Measurements from ENCODE around the gene TPPP.
A peak's percentile ranks its signal among the peaks of the same experiment; 100 is the strongest.

The TPPP gene

DNA sequence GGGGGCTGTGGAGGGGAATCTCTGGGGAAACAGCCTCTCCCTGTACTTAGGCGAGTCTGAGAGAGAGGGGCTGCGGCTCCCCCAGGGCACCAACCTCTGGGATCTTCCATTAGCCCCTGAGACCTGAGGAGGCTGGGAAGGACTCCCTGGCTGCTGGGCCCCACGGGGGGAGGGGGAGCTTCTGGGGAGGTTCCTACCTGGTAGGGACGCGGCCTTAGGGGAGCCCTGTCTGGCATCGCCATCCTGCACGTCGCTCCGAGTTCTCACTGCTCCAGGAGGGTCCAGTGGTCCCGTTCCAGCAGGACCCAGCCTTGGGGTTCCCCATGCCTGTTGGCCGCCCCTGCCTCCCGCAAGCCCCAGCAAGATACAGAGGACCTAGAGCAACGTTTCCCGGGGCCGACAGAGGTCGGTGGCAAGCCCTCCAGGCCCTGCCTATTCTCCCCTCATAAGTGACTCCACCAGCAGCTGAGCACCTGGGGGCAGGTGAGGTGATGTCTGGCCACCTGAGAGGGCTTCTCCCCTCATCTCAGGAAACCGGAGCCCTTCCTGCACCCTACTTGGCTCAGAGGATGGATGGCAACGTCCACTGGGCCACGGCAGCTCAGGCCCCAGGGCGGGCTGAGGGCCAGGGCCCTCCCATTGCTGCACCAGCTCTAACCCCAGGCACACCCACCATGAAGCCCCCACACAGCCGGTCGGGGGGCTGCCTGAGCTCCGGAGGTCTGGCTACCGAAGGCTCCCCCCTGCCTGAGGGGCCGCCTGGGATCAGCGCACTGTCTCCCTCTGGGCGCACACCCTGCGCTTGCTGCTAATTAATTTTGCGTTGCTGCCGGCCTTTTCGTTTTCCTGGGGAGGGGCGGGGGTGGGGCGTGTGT, 22.5 kb downstream of the TPPP start:
- H3K4me3 ChIP-seq (ENCODE audit: low read length): no peak overlapping the region
- peaks cover 13% of the 10 kb centered on the region for H3K27me3 ChIP-seq (ENCODE audit: control insufficient read depth, low read length)
- H3K27ac ChIP-seq (ENCODE audit: low read depth, low read length): no peak overlapping the region
- H3K4me1 ChIP-seq (ENCODE audit: control insufficient read depth, low read length): peaks cover 7% of the 10 kb centered on the region; the same call in 1 of the 2 replicates
- peaks cover 5% of the 10 kb centered on the region; the same call in 1 of the 2 replicates for H3K36me3 ChIP-seq (ENCODE audit: control insufficient read depth, low read length)
- no peaks in the 10 kb centered on the region for H3F3A ChIP-seq (ENCODE audit: control insufficient read depth, insufficient read depth)
- peaks cover 5% of the 10 kb centered on the region for H4K20me1 ChIP-seq (ENCODE audit: control insufficient read depth, insufficient read depth, low read depth, low read length)
- no peak for TF ChIP-seq EZH2phosphoT487 (IDR thresholded peaks at IDR 0.05; ENCODE audit: borderline replicate concordance, low read length)
- TF ChIP-seq, protein P1, sequence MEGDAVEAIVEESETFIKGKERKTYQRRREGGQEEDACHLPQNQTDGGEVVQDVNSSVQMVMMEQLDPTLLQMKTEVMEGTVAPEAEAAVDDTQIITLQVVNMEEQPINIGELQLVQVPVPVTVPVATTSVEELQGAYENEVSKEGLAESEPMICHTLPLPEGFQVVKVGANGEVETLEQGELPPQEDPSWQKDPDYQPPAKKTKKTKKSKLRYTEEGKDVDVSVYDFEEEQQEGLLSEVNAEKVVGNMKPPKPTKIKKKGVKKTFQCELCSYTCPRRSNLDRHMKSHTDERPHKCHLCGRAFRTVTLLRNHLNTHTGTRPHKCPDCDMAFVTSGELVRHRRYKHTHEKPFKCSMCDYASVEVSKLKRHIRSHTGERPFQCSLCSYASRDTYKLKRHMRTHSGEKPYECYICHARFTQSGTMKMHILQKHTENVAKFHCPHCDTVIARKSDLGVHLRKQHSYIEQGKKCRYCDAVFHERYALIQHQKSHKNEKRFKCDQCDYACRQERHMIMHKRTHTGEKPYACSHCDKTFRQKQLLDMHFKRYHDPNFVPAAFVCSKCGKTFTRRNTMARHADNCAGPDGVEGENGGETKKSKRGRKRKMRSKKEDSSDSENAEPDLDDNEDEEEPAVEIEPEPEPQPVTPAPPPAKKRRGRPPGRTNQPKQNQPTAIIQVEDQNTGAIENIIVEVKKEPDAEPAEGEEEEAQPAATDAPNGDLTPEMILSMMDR (IDR thresholded peaks at IDR 0.05; ENCODE audit: low read depth, low read length, poor library complexity, severe bottlenecking): no peak
- H3K79me2 ChIP-seq (ENCODE audit: control insufficient read depth, low read length): no peaks in the 10 kb centered on the region
- no peak overlapping the region for H3K4me2 ChIP-seq (ENCODE audit: low read length)
- H3K9me2 ChIP-seq (replicated peaks; ENCODE audit: control insufficient read depth, low read length): no peaks in the 10 kb centered on the region
- H3K9me3 ChIP-seq (ENCODE audit: control insufficient read depth, insufficient read depth, low read length): no peaks in the 10 kb centered on the region

DNA sequence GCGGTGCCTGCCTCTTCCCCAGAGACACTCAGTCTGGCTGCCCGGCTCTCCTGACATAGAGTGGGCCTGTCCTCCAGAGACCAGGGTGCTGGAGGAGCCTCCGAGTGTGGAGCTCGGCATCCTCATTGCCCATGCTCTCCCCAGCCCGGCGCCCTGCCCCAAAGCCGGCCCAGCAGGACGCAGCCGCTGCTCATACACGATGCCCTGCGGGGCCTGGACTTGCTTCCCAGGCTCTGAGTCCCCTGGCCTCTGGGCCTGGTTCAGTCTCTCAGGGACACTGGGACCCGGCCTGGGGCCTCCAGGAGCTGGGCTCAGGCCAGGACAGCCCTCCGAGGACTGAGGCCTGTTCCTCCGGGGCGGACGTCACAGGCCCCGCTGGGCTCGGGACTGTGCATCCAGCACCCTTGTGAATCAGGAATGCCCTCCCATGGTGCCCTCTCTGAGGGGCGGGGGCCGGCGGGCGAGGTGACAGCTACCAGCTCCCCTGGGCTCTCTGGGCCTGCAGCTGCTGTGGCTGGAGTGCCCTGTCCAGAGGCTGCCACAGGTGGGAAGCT, 23.2 kb downstream of the TPPP start:
- H3K4me1 ChIP-seq (ENCODE audit: control insufficient read depth, low read length): peaks cover 7% of the 10 kb centered on the region; the same call in 1 of the 2 replicates

DNA sequence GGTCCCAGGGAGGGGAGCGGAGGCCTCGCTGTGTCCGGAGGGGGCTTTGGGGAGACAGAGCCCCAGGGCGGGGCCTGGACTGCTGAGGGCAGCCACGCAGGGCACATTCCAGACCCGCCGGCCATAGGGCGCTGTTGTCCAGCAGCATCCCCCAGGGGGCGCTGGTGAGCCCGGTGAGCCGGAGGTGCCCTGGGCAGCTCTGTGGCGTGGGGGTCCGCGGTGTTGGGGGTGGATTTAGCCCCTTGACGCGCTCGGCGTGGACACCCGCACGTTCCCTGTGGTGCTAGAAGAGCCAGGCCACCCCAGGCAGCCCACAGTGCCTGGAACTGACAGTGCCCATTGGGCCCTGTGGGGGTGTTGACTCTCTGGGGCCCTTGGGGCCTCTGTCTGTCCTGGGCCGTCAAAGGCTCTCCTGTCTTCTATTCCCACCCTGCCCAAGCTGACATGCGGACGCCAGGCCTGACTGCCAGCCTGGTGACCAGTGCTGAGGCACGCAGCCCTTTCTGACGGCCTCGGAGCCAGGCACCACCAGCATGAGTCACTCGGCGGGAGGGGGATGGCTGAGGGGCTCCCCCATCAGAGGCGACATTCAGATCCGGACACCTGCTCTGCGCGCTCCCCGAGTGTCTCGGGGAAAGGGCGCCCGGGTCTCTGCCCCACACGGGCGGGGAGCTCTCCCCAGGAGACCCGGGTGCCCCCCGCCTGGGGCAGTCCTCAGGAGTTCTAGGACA, 23.9 kb downstream of the TPPP start:
- Histone ChIP-seq H3K27ac (ENCODE audit: low read depth, low read length) (no peak overlapping the region), H3K9me2 (replicated peaks; ENCODE audit: control insufficient read depth, low read length) (no peaks in the 10 kb centered on the region), H3K4me3 (ENCODE audit: low read length) (no peak overlapping the region), H3K36me3 (ENCODE audit: control insufficient read depth, low read length) (peaks cover 10% of the 10 kb centered on the region; the same call in 1 of the 2 replicates), H3F3A (ENCODE audit: control insufficient read depth, insufficient read depth) (no peaks in the 10 kb centered on the region), H3K4me2 (ENCODE audit: low read length) (no peak overlapping the region), H3K4me1 (ENCODE audit: control insufficient read depth, low read length) (peaks cover 7% of the 10 kb centered on the region; the same call in 1 of the 2 replicates), H4K20me1 (ENCODE audit: control insufficient read depth, insufficient read depth, low read depth, low read length) (no peaks in the 10 kb centered on the region; the same call in 1 of the 2 replicates), H3K9me3 (ENCODE audit: control insufficient read depth, insufficient read depth, low read length) (no peaks in the 10 kb centered on the region), H3K27me3 (ENCODE audit: control insufficient read depth, low read length) (peaks cover 13% of the 10 kb centered on the region), H3K79me2 (ENCODE audit: control insufficient read depth, low read length) (no peaks in the 10 kb centered on the region)
- no peak for TF ChIP-seq EZH2phosphoT487 (IDR thresholded peaks at IDR 0.05; ENCODE audit: borderline replicate concordance, low read length)
- TF ChIP-seq, protein P1 (IDR thresholded peaks at IDR 0.05; ENCODE audit: low read depth, low read length, poor library complexity, severe bottlenecking): peak; percentile 81

More for the DNA sequence above, 23.2 kb downstream of the TPPP start:
- Histone ChIP-seq H3K9me2 (replicated peaks; ENCODE audit: control insufficient read depth, low read length) (no peaks in the 10 kb centered on the region), H3K36me3 (ENCODE audit: control insufficient read depth, low read length) (peaks cover 9% of the 10 kb centered on the region; the same call in 1 of the 2 replicates), H3K9me3 (ENCODE audit: control insufficient read depth, insufficient read depth, low read length) (no peaks in the 10 kb centered on the region), H3K4me3 (ENCODE audit: low read length) (no peak overlapping the region), H3F3A (ENCODE audit: control insufficient read depth, insufficient read depth) (no peaks in the 10 kb centered on the region), H3K79me2 (ENCODE audit: control insufficient read depth, low read length) (no peaks in the 10 kb centered on the region), H3K27me3 (ENCODE audit: control insufficient read depth, low read length) (peaks cover 13% of the 10 kb centered on the region), H4K20me1 (ENCODE audit: control insufficient read depth, insufficient read depth, low read depth, low read length) (peaks cover 5% of the 10 kb centered on the region), H3K4me2 (ENCODE audit: low read length) (no peak overlapping the region), H3K27ac (ENCODE audit: low read depth, low read length) (no peak overlapping the region)
- TF ChIP-seq, protein P1 (IDR thresholded peaks at IDR 0.05; ENCODE audit: low read depth, low read length, poor library complexity, severe bottlenecking): no peak
- no peak for TF ChIP-seq EZH2phosphoT487 (IDR thresholded peaks at IDR 0.05; ENCODE audit: borderline replicate concordance, low read length)

Data from DOHH2 (cell line).